CD4-positive, alpha-beta T cell treated with Interleukin-4 for 4 hours (primary cell): Measurements from ENCODE around the gene COLEC12.
"Not testable (repeated sequence)": the region's sequence is repeated elsewhere in the genome, so short reads cannot be mapped to it uniquely, and the experiment has no call there.

Source experiments
- DNase-seq: peaks from one replicate; pipeline ENCODE4 v3.0.0-alpha.2; 2020

COLEC12 gene

GRCh38 chr18:407191-407590 lies 93.3 kb downstream of the COLEC12 start:
- no peak for DNase-seq

GRCh38 chr18:406677-407076 lies 93.8 kb downstream of the COLEC12 start:
- DNase-seq = no peak

GRCh38 chr18:405006-405405 lies 95.5 kb downstream of the COLEC12 start:
- not testable (repeated sequence) for DNase-seq

DNA sequence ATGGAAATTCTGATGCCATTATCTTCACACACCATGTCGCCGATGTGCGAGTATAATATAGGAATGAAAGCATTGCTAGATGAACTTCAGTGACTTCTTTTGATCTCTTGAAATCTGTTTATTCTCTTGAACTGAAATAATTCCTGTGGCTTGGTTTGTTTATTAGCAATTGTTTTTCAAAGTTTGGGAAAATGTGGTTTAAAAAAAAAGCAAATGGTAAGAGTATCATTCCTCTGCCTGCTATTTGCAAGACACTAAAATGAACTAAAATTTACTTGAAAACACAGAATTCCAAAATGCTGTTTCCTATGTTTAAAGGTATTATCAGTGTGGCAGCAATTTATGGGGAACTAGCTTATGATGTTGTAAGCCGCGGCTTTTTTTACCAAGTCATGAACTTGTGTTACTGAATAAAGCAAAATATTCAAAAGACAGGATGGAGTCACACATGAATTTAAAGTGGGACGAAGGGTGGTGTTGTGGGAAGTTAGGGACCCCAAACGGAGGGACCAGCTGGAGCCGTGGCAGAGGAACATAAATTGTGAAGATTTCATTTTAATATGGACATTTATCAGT lies 96.4 kb downstream of the COLEC12 start:
- no peak for DNase-seq

DNA sequence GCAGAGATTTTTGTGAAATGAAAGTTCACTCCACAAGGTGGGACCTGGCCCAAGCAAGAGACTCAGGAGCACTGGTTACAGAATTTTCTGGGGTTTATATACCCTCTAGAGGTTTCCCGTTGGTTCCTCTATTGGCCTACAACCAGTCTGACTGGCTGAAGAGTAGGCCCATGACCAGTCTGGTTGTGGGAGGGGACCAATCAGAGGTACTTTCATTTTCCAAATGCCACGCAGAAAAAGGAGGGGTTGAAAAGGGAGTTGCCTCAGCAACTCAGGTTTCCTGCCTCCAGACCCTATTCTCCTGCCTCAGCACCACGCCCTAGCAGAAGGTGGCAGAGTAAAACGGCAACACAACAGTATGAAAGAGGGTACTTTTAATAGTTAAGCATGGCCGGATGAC lies 98.4 kb downstream of the COLEC12 start:
- DNase-seq = no peak

- DNase-seq = no peak
Observed at GRCh38 chr18:400456-400855, 100.0 kb downstream of the COLEC12 start.

DNA sequence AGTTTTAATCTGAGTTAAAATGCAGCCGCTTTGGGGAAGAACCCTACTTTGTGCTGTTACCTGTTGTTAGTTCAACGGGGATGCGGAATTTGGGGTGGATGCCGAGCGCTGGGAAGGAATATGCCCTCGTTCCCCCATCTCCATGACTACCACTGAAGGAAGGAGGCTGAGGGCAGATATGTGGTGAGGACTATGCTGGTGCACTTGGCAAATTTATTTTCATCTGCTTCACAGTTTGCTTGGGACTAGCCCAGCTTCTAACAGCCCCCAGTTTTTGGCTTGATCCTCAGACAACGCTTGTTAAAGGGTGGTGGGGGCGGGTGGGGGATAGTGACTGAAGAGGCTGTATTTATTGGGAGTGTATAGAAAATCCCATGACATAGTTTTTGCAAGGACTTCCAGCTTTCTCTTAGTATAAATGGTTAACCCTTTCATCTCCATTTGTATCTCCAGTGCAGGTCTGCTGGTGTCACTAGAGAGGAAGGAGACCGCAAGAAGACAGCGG lies 100.8 kb downstream of the COLEC12 start:
- no peak for DNase-seq

DNA sequence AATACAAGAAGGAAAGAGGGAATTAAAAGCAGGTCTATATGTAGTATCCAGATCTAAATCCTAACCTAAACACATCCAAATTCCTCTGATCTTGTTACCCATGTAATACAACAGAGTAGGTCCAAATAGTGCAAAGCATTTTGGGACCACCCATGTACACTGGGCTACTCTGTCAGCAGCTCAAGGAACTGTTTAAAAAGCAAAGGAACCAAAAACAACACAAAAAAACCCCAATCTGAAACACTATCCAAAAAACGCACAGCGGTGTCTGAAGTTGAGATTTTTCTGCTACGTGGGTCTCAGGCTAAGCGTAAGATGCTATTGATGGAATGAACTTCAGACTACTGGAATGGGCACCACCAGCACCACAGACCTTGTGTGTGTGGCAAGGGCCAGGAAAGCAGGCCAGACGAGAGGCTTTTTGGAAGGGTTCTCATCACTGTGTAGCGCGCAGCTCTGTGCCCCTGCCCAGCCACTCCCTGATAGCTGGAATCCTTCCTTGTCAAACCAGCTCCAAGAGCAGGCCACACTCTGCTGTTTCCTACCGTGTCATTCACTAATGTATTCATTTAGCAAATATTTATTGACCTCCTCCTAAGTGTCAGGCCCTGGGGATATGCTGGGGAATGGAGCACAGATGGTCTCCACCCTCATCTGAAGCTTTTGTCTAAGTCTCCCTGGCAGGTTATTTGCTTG lies 101.4 kb downstream of the COLEC12 start:
- no peak for DNase-seq

DNA sequence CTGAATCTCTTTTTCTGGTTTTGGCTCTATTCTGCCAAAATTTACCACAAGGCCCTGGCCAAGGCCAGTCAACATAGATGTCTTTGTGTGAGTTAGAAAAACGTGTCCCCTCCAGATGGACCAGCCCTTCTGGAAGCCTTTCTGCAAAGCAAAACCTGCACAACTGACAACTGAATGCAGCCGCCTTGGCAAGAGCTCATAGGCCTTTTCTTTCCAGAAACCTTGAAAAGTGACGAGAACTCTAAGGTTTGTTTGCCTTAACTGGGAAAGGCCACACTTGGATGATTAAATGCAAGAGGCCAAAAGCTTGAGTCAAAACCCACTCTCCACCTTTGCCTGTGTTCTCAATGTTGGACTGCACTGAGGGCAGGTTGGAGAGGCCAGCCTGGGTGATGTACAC lies 103.9 kb downstream of the COLEC12 start:
- no peak for DNase-seq

- DNase-seq = no peak
Observed at GRCh38 chr18:396251-396555, 104.3 kb downstream of the COLEC12 start.

- no peak for DNase-seq
Observed at GRCh38 chr18:395456-396250, 104.8 kb downstream of the COLEC12 start.

DNA sequence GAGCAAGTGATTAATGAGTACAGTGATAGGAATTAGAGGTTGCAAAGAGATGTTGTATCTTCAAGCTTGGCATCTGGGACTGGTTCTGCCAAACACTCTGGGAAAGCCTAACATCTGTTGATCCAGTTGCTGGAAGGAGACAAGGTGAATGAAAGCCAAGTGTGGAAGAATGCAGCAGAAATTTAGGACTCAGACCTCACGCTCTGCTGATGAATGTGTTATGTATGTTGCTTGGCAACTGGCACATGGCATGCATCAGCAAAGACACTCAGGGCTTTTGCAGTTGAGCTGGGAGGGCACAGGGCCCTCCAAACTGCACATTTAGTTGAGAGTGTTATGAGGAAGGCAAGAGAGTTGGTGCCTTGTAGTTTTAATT lies 105.5 kb downstream of the COLEC12 start:
- DNase-seq = no peak

- no peak for DNase-seq
Observed at GRCh38 chr18:394262-394986, 106.1 kb downstream of the COLEC12 start.

DNA sequence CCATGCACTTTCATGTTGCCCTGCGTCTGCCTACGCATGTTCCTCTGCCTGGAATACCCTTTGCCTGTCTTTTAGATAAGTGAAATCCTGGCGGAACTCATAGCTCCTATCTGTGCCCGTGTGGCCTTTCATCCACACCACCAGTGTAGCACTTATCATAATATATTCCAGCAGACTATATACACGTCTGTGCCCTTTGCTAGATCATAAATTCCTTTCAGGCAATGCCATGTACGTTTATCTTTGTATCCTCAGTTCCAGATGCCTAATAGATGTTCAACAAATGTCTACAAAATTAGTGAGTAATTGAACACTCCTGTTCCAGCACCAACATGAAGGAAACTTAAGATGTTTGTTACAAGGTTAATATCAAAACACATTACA lies 106.9 kb downstream of the COLEC12 start:
- no peak for DNase-seq

DNA sequence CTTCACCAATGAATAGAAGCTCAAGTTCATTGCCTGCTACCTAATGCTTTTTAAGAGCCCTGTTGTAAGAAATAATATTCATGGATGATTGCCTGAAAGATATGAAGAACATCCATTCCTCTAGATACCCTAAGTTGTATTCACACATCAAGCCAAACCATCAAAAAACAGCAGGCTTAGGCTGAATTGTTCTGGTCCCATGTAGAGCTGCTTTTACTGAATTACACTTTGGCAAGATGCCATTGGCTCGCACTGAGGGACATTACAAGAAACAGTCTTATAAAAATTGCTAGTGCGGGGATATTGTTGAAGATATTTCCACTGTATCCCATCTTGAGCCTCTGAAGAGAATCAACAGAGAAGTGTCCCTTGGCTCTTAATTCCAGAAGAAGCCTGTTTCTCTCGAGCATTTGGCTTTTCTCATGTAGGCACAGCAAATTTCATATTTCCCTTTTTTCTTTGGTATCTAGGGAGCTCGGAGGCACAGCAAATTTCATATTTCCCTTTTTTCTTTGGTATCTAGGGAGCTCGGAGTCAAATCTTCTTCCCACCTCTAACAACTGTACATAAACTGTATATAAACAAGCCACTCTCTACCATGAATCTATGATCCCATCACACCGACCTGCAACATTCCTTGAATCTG lies 107.5 kb downstream of the COLEC12 start:
- no peak for DNase-seq

DNA sequence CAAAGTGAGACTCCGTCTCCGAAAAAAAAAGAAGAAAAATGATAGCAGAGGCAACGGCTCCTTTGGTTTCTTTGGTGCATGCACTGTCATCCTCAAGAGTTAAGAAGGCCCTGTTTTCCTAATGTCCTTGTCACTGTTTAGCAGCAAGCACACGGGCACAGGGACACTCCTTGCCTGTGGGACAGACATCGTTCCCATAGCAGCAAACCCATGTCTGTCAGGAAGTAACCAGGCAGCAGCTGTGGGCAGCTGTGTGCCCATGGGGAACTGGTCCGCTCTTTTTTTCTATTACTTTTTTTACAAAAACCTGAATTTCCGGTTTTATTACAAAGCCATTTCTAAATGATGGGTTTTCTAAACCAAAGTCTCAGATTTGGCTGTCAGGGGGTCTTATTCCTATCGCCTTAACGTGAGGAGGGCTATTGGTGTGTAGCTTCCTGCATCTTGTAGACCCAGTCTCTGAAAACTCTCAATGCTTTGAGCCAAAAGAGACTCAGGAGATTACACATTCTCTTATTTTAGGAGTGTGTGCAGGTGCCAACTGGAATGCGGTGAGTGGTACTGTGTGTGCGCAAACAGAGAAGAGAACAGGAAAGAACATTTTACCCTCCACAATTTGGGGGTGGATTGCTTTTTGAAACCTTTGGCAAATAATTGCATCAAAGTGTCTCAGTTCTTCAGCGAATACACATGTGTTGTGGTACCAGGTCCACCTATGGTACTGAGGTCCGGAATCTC lies 109.6 kb downstream of the COLEC12 start:
- no peak for DNase-seq

DNA sequence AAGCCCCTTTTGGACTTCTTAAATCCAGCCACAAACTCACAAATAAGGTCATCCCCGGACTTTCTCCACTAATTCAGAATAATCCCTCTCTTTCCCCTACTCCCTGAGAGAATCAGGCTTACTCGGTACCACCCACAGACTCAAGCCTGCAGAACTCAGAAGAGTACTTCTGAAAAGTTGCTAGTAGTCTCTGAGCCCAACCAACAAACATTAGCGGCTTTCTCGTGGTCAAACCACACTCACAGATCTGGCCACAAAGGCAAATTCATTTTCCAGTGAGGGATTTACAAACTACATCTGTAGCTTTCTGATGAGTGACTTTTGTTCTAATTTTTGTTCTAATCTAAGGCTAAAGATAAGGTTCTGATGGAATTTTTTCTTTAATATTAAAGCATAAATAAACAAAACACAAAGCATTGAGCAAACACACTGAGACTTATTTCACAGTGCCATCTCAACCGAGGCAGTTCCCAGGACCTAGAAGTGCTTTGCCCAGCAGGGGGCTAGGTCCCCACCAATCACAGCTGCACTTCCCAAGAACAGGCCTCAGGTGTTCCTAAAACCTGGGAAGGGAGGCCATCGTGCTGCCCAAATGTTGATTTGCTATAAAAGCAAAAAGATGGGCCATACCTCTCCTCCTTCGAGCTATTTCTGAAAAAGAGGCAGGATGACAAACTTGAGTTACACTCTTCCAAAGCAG lies 110.7 kb downstream of the COLEC12 start:
- no peak for DNase-seq

DNA sequence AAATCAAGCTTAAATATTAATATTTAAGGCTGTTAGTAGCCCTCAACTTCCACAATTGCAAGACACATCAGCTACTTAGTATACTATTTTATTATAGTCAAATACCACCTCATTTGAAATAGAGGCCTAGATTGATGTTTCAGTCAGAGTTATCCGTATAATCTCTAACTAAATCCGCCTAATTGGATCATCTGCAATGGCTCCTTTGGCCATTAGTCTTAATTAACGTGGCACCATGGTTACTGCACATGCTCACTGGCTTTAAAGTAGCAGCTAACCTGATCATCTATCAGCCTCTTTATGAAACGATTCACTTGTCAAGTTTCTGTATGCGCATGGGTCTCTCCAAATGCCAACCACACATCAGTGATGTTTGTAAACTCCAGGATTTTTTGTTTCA lies 112.3 kb downstream of the COLEC12 start:
- no peak for DNase-seq

GRCh38 chr18:386994-387393 lies 113.5 kb downstream of the COLEC12 start:
- DNase-seq = no peak

DNA sequence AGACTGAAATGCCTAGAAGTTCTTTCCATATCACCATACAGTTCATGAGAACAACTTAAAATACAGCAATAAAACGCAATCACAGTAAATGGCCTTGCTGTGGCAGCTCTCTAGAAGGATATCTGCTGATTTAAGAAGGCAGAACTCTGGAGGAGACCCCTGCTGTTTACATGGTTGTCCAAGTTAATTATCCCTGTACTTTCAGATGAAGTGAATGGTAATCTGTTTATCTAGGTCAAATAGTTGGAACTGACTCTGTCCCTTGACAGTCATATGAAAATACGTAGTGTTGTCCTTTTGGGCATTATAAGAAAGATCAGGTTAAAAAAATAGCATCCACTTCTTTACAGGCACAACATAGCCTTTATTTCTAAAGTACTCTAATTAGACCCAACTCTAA lies 115.6 kb downstream of the COLEC12 start:
- DNase-seq = no peak

- DNase-seq = no peak
Observed at GRCh38 chr18:383135-383534, 117.4 kb downstream of the COLEC12 start.
